Neural progenitor cell (in vitro differentiated cells): ENCODE measurements around the gene SLC9C2. TPM values are rescaled to one million over a fixed set of nuclear protein-coding genes. Genes with fewer than 3 reads are reported as not detected.

Experiments
- DNase-seq: peaks from one replicate; pipeline ENCODE4 v3.0.0-alpha.2; 2016; ENCODE audit warnings: low spot score
- H2AFZ ChIP-seq: fragments of 200-600 bp; sonication (generic); replicated peaks from 2 replicates; pipeline ENCODE4 v1.6.1; 2016; ENCODE audit warnings: antibody characterized with exemption
- H3F3A ChIP-seq: fragments of 200-600 bp; sonication (generic); 2 replicates; pipeline ENCODE4 v1.6.1; 2016; ENCODE audit warnings: antibody characterized with exemption, low read depth
- H3K27ac ChIP-seq: fragments of 200-600 bp; sonication (generic); 2 replicates; pipeline ENCODE4 v1.5.1; 2016; ENCODE audit warnings: mild to moderate bottlenecking
- H3K27me3 ChIP-seq: fragments of 200-600 bp; sonication (generic); 2 replicates; pipeline ENCODE4 v1.6.1; 2016; ENCODE audit warnings: mild to moderate bottlenecking, moderate library complexity
- H3K36me3 ChIP-seq: fragments of 200-600 bp; sonication (generic); 2 replicates; pipeline ENCODE4 v1.5.1; 2016
- H3K4me1 ChIP-seq: fragments of 200-600 bp; sonication (generic); 2 replicates; pipeline ENCODE4 v1.6.1; 2016; ENCODE audit warnings: mixed run types
- H3K4me2 ChIP-seq: fragments of 200-600 bp; sonication (generic); 2 replicates; pipeline ENCODE4 v1.6.1; 2016
- H3K4me3 ChIP-seq: fragments of 200-600 bp; sonication (generic); 2 replicates; pipeline ENCODE4 v1.5.1; 2016
- H3K79me2 ChIP-seq: fragments of 200-600 bp; sonication (generic); 2 replicates; pipeline ENCODE4 v1.6.1; 2016; ENCODE audit warnings: low read depth
- H3K9ac ChIP-seq: fragments of 200-600 bp; sonication (generic); 2 replicates; pipeline ENCODE4 v1.6.1; 2016
- H3K9me3 ChIP-seq: fragments of 200-600 bp; sonication (generic); 2 replicates; pipeline ENCODE4 v1.5.1; 2016; ENCODE audit warnings: low read depth
- H4K20me1 ChIP-seq: fragments of 200-600 bp; sonication (generic); 2 replicates; pipeline ENCODE4 v1.6.1; 2016; ENCODE audit warnings: low read depth
- H3K27ac Mint-ChIP-seq: 3 replicates; pipeline ENCODE4 v1.8.0; 2021; ENCODE audit warnings: mixed read lengths
- H3K27me3 Mint-ChIP-seq: 2 replicates; pipeline ENCODE4 v1.8.0; 2022; ENCODE audit warnings: low read depth, mild to moderate bottlenecking, inconsistent platforms, moderate library complexity, mixed read lengths; ENCODE audit not compliant: insufficient read depth
- H3K36me3 Mint-ChIP-seq: 3 replicates; pipeline ENCODE4 v1.8.0; 2021; ENCODE audit warnings: mixed read lengths
- H3K4me1 Mint-ChIP-seq: 3 replicates; pipeline ENCODE4 v1.8.0; 2021; ENCODE audit warnings: mixed read lengths
- H3K4me3 Mint-ChIP-seq: 3 replicates; pipeline ENCODE4 v1.8.0; 2021; ENCODE audit warnings: mild to moderate bottlenecking, moderate library complexity, mixed read lengths
- H3K9me3 Mint-ChIP-seq: 3 replicates; pipeline ENCODE4 v1.8.0; 2020; ENCODE audit warnings: mixed read lengths
- CTCF ChIP-seq: fragments of 200-600 bp; sonication (generic); IDR thresholded peaks from 2 replicates; pipeline ENCODE4 v1.5.1; 2017; ENCODE audit warnings: antibody characterized with exemption, mild to moderate bottlenecking
- EZH2 ChIP-seq: fragments of 200-600 bp; sonication (generic); IDR thresholded peaks from 2 replicates; pipeline ENCODE4 v1.6.1; 2017; ENCODE audit warnings: antibody characterized with exemption, mild to moderate bottlenecking, moderate library complexity
- EZH2phosphoT487 ChIP-seq: fragments of 200-600 bp; sonication (generic); IDR thresholded peaks from 2 replicates; pipeline ENCODE4 v1.6.1; 2017; ENCODE audit warnings: antibody characterized with exemption
- total RNA-seq: library from RNA; depleted of rRNA; stranded (reverse); fragments of >200 nt; gene quantifications from 2 replicates; pipeline ENCODE4 v1.2.3, GENCODE V29; 2015; ENCODE audit warnings: low replicate concordance

SLC9C2 gene
- total RNA-seq, 1 donor from 2014 or later, result not detected

GRCh38 chr1:173545688-173546087, 57.2 kb downstream of the SLC9C2 start:
- H3K4me1 ChIP-seq, result peaks cover 9% of the 10 kb centered on the region
- H3K27ac Mint-ChIP-seq, result no peak overlapping the region
- no peaks in the 10 kb centered on the region for H4K20me1 ChIP-seq
- no peaks in the 10 kb centered on the region for H3K27me3 ChIP-seq
- no peak overlapping the region for H3K4me3 Mint-ChIP-seq
- no peaks in the 10 kb centered on the region for H3F3A ChIP-seq
- H3K27me3 Mint-ChIP-seq, result peaks cover 1% of the 10 kb centered on the region
- H3K9ac ChIP-seq, result no peak overlapping the region
- peaks cover 3% of the 10 kb centered on the region for H3K9me3 Mint-ChIP-seq
- no peaks in the 10 kb centered on the region for H3K79me2 ChIP-seq
- no peak overlapping the region for H3K4me3 ChIP-seq
- no peak overlapping the region for H3K4me2 ChIP-seq
- H3K9me3 ChIP-seq, result no peaks in the 10 kb centered on the region
- no peak overlapping the region for H3K27ac ChIP-seq
- no peak for TF ChIP-seq EZH2
- H3K36me3 Mint-ChIP-seq, result no peaks in the 10 kb centered on the region
- H2AFZ ChIP-seq, result no peak overlapping the region
- DNase-seq, result no peak
- H3K36me3 ChIP-seq, result no peaks in the 10 kb centered on the region
- H3K4me1 Mint-ChIP-seq, result peaks cover 6% of the 10 kb centered on the region

- Histone ChIP-seq H3K4me3 (no peak overlapping the region), H3K27me3 (no peaks in the 10 kb centered on the region), H3K36me3 (no peaks in the 10 kb centered on the region), H3K27ac (no peak overlapping the region), H3K4me1 (peaks cover 14% of the 10 kb centered on the region), H3K4me2 (no peak overlapping the region), H3K79me2 (no peaks in the 10 kb centered on the region), H4K20me1 (no peaks in the 10 kb centered on the region), H2AFZ (peak overlapping the region; percentile 70), H3K9me3 (no peaks in the 10 kb centered on the region), H3K9ac (no peak overlapping the region), H3F3A (peaks cover 6% of the 10 kb centered on the region)
- Mint-ChIP-seq H3K27me3 (no peaks in the 10 kb centered on the region), H3K36me3 (no peaks in the 10 kb centered on the region), H3K9me3 (no peaks in the 10 kb centered on the region), H3K4me1 (peaks cover 8% of the 10 kb centered on the region), H3K27ac (no peak overlapping the region), H3K4me3 (no peak overlapping the region)
- DNase-seq, result no peak
- TF ChIP-seq EZH2phosphoT487 (no peak), EZH2 (no peak), CTCF (no peak)
These were observed 66.6 kb downstream of the SLC9C2 start for GRCh38 chr1:173536223-173536622.

- Histone ChIP-seq H3K27ac (no peak overlapping the region), H3K79me2 (no peaks in the 10 kb centered on the region), H3K36me3 (no peaks in the 10 kb centered on the region), H4K20me1 (no peaks in the 10 kb centered on the region), H3K4me1 (peaks cover 25% of the 10 kb centered on the region), H2AFZ (no peak overlapping the region), H3K27me3 (no peaks in the 10 kb centered on the region), H3K9me3 (no peaks in the 10 kb centered on the region), H3K4me2 (no peak overlapping the region), H3K4me3 (no peak overlapping the region), H3K9ac (no peak overlapping the region), H3F3A (peaks cover 6% of the 10 kb centered on the region)
- TF ChIP-seq CTCF (no peak), EZH2phosphoT487 (no peak), EZH2 (no peak)
- H3K27ac Mint-ChIP-seq, result no peak overlapping the region
- no peak for DNase-seq
- no peak overlapping the region for H3K4me3 Mint-ChIP-seq
- no peaks in the 10 kb centered on the region for H3K36me3 Mint-ChIP-seq
- H3K9me3 Mint-ChIP-seq, result no peaks in the 10 kb centered on the region
- H3K4me1 Mint-ChIP-seq, result peaks cover 22% of the 10 kb centered on the region
- no peaks in the 10 kb centered on the region for H3K27me3 Mint-ChIP-seq
These were observed 70.6 kb downstream of the SLC9C2 start for GRCh38 chr1:173532237-173532636.

- Histone ChIP-seq H3F3A (peaks cover 6% of the 10 kb centered on the region), H3K4me1 (peaks cover 25% of the 10 kb centered on the region), H3K4me2 (peak overlapping the region; percentile 43), H3K36me3 (no peaks in the 10 kb centered on the region), H4K20me1 (no peaks in the 10 kb centered on the region), H2AFZ (peak overlapping the region; percentile 74), H3K79me2 (no peaks in the 10 kb centered on the region), H3K27ac (no peak overlapping the region), H3K27me3 (no peaks in the 10 kb centered on the region), H3K9ac (no peak overlapping the region), H3K4me3 (no peak overlapping the region), H3K9me3 (no peaks in the 10 kb centered on the region)
- Mint-ChIP-seq H3K4me1 (peaks cover 22% of the 10 kb centered on the region), H3K9me3 (no peaks in the 10 kb centered on the region), H3K27ac (peak overlapping the region; percentile 68), H3K27me3 (no peaks in the 10 kb centered on the region), H3K36me3 (no peaks in the 10 kb centered on the region), H3K4me3 (no peak overlapping the region)
- TF ChIP-seq EZH2 (no peak), EZH2phosphoT487 (no peak), CTCF (no peak)
- DNase-seq, result peak; percentile 37
These were observed 71.8 kb downstream of the SLC9C2 start for GRCh38 chr1:173530795-173531693.
